Astrocyte (in vitro differentiated cells and primary cell): Measurements from ENCODE around the gene SLC2A8. TPM values are rescaled to one million over a fixed set of nuclear protein-coding genes. Genes with fewer than 3 reads are reported as not detected.

Experiments
- DNase-seq: peaks from one replicate; pipeline ENCODE4 v3.0.0-alpha.2; 2010; ENCODE audit warnings: low read depth
- FAIRE-seq: peaks from 2 replicates; lab custom pipeline; 2011; peaks lifted over from hg19 to GRCh38; lab: Jason Lieb, UNC
- H2AFZ ChIP-seq: 2 replicates; pipeline ENCODE4 v1.6.0; 2012; ENCODE audit warnings: low read depth, low read length, inconsistent platforms
- H3K27ac ChIP-seq: 2 replicates; pipeline ENCODE4 v1.5.1; 2011; ENCODE audit warnings: low read depth, low read length, inconsistent platforms
- H3K27me3 ChIP-seq: 2 replicates; pipeline ENCODE4 v1.6.0; 2011; ENCODE audit warnings: low read length, inconsistent platforms; ENCODE audit not compliant: insufficient read depth
- H3K36me3 ChIP-seq: 2 replicates; pipeline ENCODE4 v1.5.1; 2011; ENCODE audit warnings: low read length, inconsistent platforms; ENCODE audit not compliant: insufficient read depth
- H3K4me1 ChIP-seq: 2 replicates; pipeline ENCODE4 v1.5.1; 2011; ENCODE audit warnings: low read length, inconsistent platforms; ENCODE audit not compliant: insufficient read depth
- H3K4me2 ChIP-seq: 2 replicates; pipeline ENCODE4 v1.6.0; 2012; ENCODE audit warnings: low read length, inconsistent platforms
- H3K4me3 ChIP-seq: 2 replicates; pipeline ENCODE4 v1.5.1; 2011; ENCODE audit warnings: low read depth, mild to moderate bottlenecking, low read length, inconsistent platforms; ENCODE audit not compliant: insufficient read depth
- H3K79me2 ChIP-seq: 2 replicates; pipeline ENCODE4 v1.6.0; 2012; ENCODE audit warnings: mild to moderate bottlenecking, low read length, inconsistent platforms; ENCODE audit not compliant: insufficient read depth
- H3K9ac ChIP-seq: 2 replicates; pipeline ENCODE4 v1.6.0; 2012; ENCODE audit warnings: mild to moderate bottlenecking, low read length, inconsistent platforms
- H3K9me3 ChIP-seq: 2 replicates; pipeline ENCODE4 v1.5.1; 2012; ENCODE audit warnings: low read depth, mild to moderate bottlenecking, low read length, inconsistent platforms; ENCODE audit not compliant: insufficient read depth
- H4K20me1 ChIP-seq: 2 replicates; pipeline ENCODE4 v1.6.0; 2012; ENCODE audit warnings: low read length, inconsistent platforms; ENCODE audit not compliant: insufficient read depth
- H3K27ac Mint-ChIP-seq: one replicate; pipeline ENCODE4 v1.8.0; 2021; ENCODE audit warnings: mild to moderate bottlenecking, mixed read lengths; ENCODE audit not compliant: unreplicated experiment
- H3K27me3 Mint-ChIP-seq: one replicate; pipeline ENCODE4 v1.8.0; 2021; ENCODE audit warnings: low read depth, mixed read lengths; ENCODE audit not compliant: unreplicated experiment
- H3K36me3 Mint-ChIP-seq: one replicate; pipeline ENCODE4 v1.8.0; 2021; ENCODE audit warnings: low read depth, mixed read lengths; ENCODE audit not compliant: unreplicated experiment
- H3K4me1 Mint-ChIP-seq: one replicate; pipeline ENCODE4 v1.8.0; 2021; ENCODE audit warnings: low read depth, mixed read lengths; ENCODE audit not compliant: unreplicated experiment
- H3K4me3 Mint-ChIP-seq: one replicate; pipeline ENCODE4 v1.8.0; 2021; ENCODE audit warnings: mild to moderate bottlenecking, moderate library complexity, mixed read lengths; ENCODE audit not compliant: unreplicated experiment
- H3K9me3 Mint-ChIP-seq: one replicate; pipeline ENCODE4 v1.8.0; 2021; ENCODE audit warnings: mild to moderate bottlenecking, mixed read lengths; ENCODE audit not compliant: unreplicated experiment
- EZH2 ChIP-seq: IDR thresholded peaks from 2 replicates; pipeline ENCODE4 v1.6.1; 2012; ENCODE audit warnings: mild to moderate bottlenecking, low read length, inconsistent platforms; ENCODE audit not compliant: insufficient read depth
- total RNA-seq: library from RNA; stranded (reverse); gene quantifications from 2 replicates; pipeline ENCODE4 v1.2.1, GENCODE V29; 2021
- TF ChIP-seq, protein P1 (sequence below): IDR thresholded peaks from 2 replicates; pipeline ENCODE4 v1.5.1; 2011; ENCODE audit warnings: low read depth, mild to moderate bottlenecking, inconsistent platforms, low read length, moderate library complexity; ENCODE audit not compliant: insufficient read depth

SLC2A8 gene
- total RNA-seq, 1 donor from 2014 or later = 18.8 TPM

DNA sequence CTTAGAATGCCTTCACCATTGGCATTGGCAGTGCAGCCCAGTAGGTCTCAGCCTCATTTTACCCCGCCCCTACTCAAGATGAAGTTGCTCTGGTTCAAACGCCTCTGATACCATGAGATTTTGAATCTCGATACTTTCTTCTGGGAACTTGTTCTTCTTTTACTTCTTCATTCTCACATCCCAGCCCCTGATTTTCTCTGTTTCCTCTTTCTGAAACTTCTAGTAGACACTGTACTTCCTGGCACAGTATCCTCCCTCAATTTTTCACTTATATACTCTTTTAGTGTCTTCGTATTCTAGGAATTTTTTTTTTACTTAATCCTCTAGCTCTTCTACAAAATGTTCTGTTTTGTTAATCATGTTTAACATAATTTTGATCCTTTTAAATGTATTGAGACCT is 14.2 kb downstream of the SLC2A8 start:
- Histone ChIP-seq H3K4me3 (no peak overlapping the region), H2AFZ (no peak overlapping the region), H3K9me3 (no peaks in the 10 kb centered on the region), H3K27ac (no peak overlapping the region), H3K9ac (no peak overlapping the region), H3K4me2 (no peak overlapping the region), H3K36me3 (no peaks in the 10 kb centered on the region), H3K27me3 (no peaks in the 10 kb centered on the region), H3K79me2 (no peaks in the 10 kb centered on the region), H3K4me1 (no peaks in the 10 kb centered on the region), H4K20me1 (no peaks in the 10 kb centered on the region)
- Mint-ChIP-seq H3K4me3 (no peak overlapping the region), H3K9me3 (no peaks in the 10 kb centered on the region), H3K4me1 (peaks cover 1% of the 10 kb centered on the region), H3K27me3 (no peaks in the 10 kb centered on the region), H3K27ac (no peak overlapping the region), H3K36me3 (peaks cover 1% of the 10 kb centered on the region)
- TF ChIP-seq, protein P1, sequence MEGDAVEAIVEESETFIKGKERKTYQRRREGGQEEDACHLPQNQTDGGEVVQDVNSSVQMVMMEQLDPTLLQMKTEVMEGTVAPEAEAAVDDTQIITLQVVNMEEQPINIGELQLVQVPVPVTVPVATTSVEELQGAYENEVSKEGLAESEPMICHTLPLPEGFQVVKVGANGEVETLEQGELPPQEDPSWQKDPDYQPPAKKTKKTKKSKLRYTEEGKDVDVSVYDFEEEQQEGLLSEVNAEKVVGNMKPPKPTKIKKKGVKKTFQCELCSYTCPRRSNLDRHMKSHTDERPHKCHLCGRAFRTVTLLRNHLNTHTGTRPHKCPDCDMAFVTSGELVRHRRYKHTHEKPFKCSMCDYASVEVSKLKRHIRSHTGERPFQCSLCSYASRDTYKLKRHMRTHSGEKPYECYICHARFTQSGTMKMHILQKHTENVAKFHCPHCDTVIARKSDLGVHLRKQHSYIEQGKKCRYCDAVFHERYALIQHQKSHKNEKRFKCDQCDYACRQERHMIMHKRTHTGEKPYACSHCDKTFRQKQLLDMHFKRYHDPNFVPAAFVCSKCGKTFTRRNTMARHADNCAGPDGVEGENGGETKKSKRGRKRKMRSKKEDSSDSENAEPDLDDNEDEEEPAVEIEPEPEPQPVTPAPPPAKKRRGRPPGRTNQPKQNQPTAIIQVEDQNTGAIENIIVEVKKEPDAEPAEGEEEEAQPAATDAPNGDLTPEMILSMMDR = no peak
- TF ChIP-seq EZH2 = no peak
- DNase-seq (no peak), FAIRE-seq (no peak)

DNA sequence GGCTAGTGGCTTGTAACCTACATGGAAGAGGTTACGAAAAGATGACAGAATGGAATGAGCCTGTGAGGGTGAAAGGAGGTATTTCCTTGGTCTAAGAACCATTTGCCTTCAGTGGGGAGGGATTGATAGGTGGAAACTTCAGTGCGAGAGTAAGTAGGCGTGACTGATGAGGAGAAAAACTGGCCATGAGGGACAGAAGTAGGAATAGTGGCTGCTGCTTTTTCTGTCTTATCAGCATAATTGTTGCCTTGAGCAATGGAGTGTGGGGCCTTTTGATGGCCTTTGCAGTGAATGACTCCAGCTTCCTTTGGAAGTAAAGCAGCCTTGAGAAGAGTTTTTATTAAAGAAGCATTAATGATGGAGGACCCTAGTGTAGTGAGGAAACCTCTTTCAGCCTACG is 18.2 kb downstream of the SLC2A8 start:
- no peak overlapping the region for H3K27ac Mint-ChIP-seq
- H4K20me1 ChIP-seq = no peaks in the 10 kb centered on the region
- peaks cover 4% of the 10 kb centered on the region for H3K36me3 Mint-ChIP-seq
- no peaks in the 10 kb centered on the region for H3K27me3 ChIP-seq
- H3K4me1 ChIP-seq = peaks cover 4% of the 10 kb centered on the region
- no peak overlapping the region for H3K4me3 Mint-ChIP-seq
- H3K4me1 Mint-ChIP-seq = peaks cover 1% of the 10 kb centered on the region
- no peak overlapping the region for H3K9ac ChIP-seq
- no peak for DNase-seq
- no peaks in the 10 kb centered on the region for H3K79me2 ChIP-seq
- no peak overlapping the region for H3K27ac ChIP-seq
- TF ChIP-seq, protein P1 = no peak
- TF ChIP-seq EZH2 = no peak
- H2AFZ ChIP-seq = no peak overlapping the region
- H3K9me3 ChIP-seq = peaks cover 3% of the 10 kb centered on the region
- no peaks in the 10 kb centered on the region for H3K36me3 ChIP-seq
- no peaks in the 10 kb centered on the region for H3K27me3 Mint-ChIP-seq
- no peak overlapping the region for H3K4me2 ChIP-seq
- H3K9me3 Mint-ChIP-seq = no peaks in the 10 kb centered on the region
- no peak overlapping the region for H3K4me3 ChIP-seq
- no peak for FAIRE-seq

DNA sequence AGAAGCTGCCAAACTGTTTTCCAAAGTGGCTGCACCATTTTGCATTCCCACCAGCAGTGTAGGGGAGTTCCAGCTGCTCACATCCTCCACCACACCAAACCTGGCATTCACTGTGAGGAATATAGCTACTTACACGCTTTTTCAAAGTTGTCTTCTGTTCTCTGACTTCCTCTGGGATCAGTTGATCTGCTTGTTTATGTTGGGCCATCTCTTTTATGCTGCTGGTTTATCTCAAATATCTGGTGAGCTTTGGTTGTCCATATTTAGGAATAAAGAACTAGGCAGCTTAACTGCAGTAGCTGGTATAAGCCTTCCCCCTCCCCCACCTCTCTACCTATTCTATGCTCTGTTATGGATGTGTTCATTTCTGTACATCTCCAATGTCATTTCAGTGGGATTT is 18.7 kb downstream of the SLC2A8 start:
- H3K27me3 ChIP-seq = no peaks in the 10 kb centered on the region
- no peaks in the 10 kb centered on the region for H3K9me3 Mint-ChIP-seq
- no peak overlapping the region for H3K9ac ChIP-seq
- no peak overlapping the region for H3K27ac ChIP-seq
- peaks cover 3% of the 10 kb centered on the region for H3K9me3 ChIP-seq
- TF ChIP-seq, protein P1 = no peak
- no peak for TF ChIP-seq EZH2
- no peak overlapping the region for H2AFZ ChIP-seq
- DNase-seq = no peak
- no peaks in the 10 kb centered on the region for H3K36me3 ChIP-seq
- no peak overlapping the region for H3K4me2 ChIP-seq
- H3K27me3 Mint-ChIP-seq = no peaks in the 10 kb centered on the region
- peaks cover 1% of the 10 kb centered on the region for H3K4me1 Mint-ChIP-seq
- H3K4me1 ChIP-seq = peaks cover 4% of the 10 kb centered on the region
- H3K27ac Mint-ChIP-seq = no peak overlapping the region
- no peaks in the 10 kb centered on the region for H3K79me2 ChIP-seq
- H4K20me1 ChIP-seq = no peaks in the 10 kb centered on the region
- H3K4me3 Mint-ChIP-seq = no peak overlapping the region
- no peak for FAIRE-seq
- H3K4me3 ChIP-seq = no peak overlapping the region
- peaks cover 4% of the 10 kb centered on the region for H3K36me3 Mint-ChIP-seq
